H9 (cell line): ENCODE results near the gene HMGCL. TPM values are rescaled to one million over a fixed set of nuclear protein-coding genes. Genes with fewer than 3 reads are reported as not detected.
A peak's percentile ranks its signal among the peaks of the same experiment; 100 is the strongest.

Source experiments
- DNase-seq: peaks from one replicate; pipeline ENCODE4 v3.0.0-alpha.2; 2017
- H2AFZ ChIP-seq: one replicate; pipeline ENCODE4 v1.6.1; 2013; ENCODE audit warnings: mild to moderate bottlenecking, low read length, control low read depth, moderate library complexity
- H2AK5ac ChIP-seq: 2 replicates; pipeline ENCODE4 v1.6.1; 2013; ENCODE audit warnings: low read length, control low read depth, mixed read lengths; ENCODE audit not compliant: insufficient read length
- H2BK120ac ChIP-seq: one replicate; pipeline ENCODE4 v1.6.1; 2013; ENCODE audit warnings: low read depth, mild to moderate bottlenecking, low read length, control low read depth, inconsistent platforms; ENCODE audit not compliant: poor library complexity, severe bottlenecking
- H2BK12ac ChIP-seq: 2 replicates; pipeline ENCODE4 v1.6.1; 2013; ENCODE audit warnings: low read length, control low read depth, mixed read lengths, low read depth; ENCODE audit not compliant: insufficient read length
- H2BK15ac ChIP-seq: 2 replicates; pipeline ENCODE4 v1.6.1; 2013; ENCODE audit warnings: low read depth, low read length, control low read depth
- H2BK20ac ChIP-seq: one replicate; pipeline ENCODE4 v1.6.1; 2013; ENCODE audit warnings: low read depth, mild to moderate bottlenecking, low read length, control low read depth, inconsistent platforms; ENCODE audit not compliant: poor library complexity, severe bottlenecking
- H2BK5ac ChIP-seq: 2 replicates; pipeline ENCODE4 v1.6.1; 2013; ENCODE audit warnings: low read length, control low read depth, mixed read lengths; ENCODE audit not compliant: insufficient read length
- H3K14ac ChIP-seq: 2 replicates; pipeline ENCODE4 v1.6.1; 2013; ENCODE audit warnings: low read length, control low read depth; ENCODE audit not compliant: insufficient read depth
- H3K18ac ChIP-seq: 2 replicates; pipeline ENCODE4 v1.6.1; 2013; ENCODE audit warnings: low read depth, mild to moderate bottlenecking, mixed read lengths, low read length, control low read depth; ENCODE audit not compliant: insufficient read length
- H3K23ac ChIP-seq: 2 replicates; pipeline ENCODE4 v1.6.1; 2013; ENCODE audit warnings: low read length, control low read depth, mixed read lengths, low read depth; ENCODE audit not compliant: insufficient read length
- H3K23me2 ChIP-seq: 2 replicates; pipeline ENCODE4 v1.6.1; 2013; ENCODE audit warnings: low read depth, mild to moderate bottlenecking, mixed read lengths, low read length, control low read depth; ENCODE audit not compliant: insufficient read length, poor library complexity, severe bottlenecking
- H3K27ac ChIP-seq: 2 replicates; pipeline ENCODE4 v1.5.1; 2013; ENCODE audit warnings: low read length, control low read depth, mixed read lengths, low read depth; ENCODE audit not compliant: insufficient read length
- H3K27me3 ChIP-seq: 2 replicates; pipeline ENCODE4 v1.6.1; 2013; ENCODE audit warnings: low read length, control low read depth, inconsistent platforms; ENCODE audit not compliant: insufficient read depth
- H3K4ac ChIP-seq: 2 replicates; pipeline ENCODE4 v1.6.1; 2013; ENCODE audit warnings: low read depth, mild to moderate bottlenecking, control low read depth, inconsistent platforms, low read length, moderate library complexity
- H3K4me1 ChIP-seq: 2 replicates; pipeline ENCODE4 v1.6.1; 2013; ENCODE audit warnings: low read length, control low read depth, inconsistent platforms; ENCODE audit not compliant: insufficient read depth
- H3K4me2 ChIP-seq: 2 replicates; pipeline ENCODE4 v1.6.1; 2013; ENCODE audit warnings: low read length, control low read depth, mixed read lengths; ENCODE audit not compliant: insufficient read length, insufficient read depth
- H3K56ac ChIP-seq: 2 replicates; pipeline ENCODE4 v1.6.1; 2013; ENCODE audit warnings: low read depth, mild to moderate bottlenecking, mixed read lengths, low read length, control low read depth; ENCODE audit not compliant: insufficient read length
- H3K79me1 ChIP-seq: 2 replicates; pipeline ENCODE4 v1.6.1; 2013; ENCODE audit warnings: low read depth, mild to moderate bottlenecking, moderate library complexity, low read length, control low read depth, inconsistent platforms; ENCODE audit not compliant: insufficient read depth, poor library complexity, severe bottlenecking
- H3K79me2 ChIP-seq: 2 replicates; pipeline ENCODE4 v1.6.1; 2013; ENCODE audit warnings: low read length, control low read depth, inconsistent platforms; ENCODE audit not compliant: insufficient read depth
- H3K9ac ChIP-seq: 2 replicates; pipeline ENCODE4 v1.6.1; 2013; ENCODE audit warnings: low read length, control low read depth, mixed read lengths; ENCODE audit not compliant: insufficient read length; ENCODE audit errors: extremely low read depth
- H3K9me3 ChIP-seq: one replicate; pipeline ENCODE4 v1.6.1; 2013; ENCODE audit warnings: low read depth, low read length, inconsistent platforms; ENCODE audit not compliant: control insufficient read depth
- H3T11ph ChIP-seq: one replicate; pipeline ENCODE4 v1.6.1; 2013; ENCODE audit warnings: mild to moderate bottlenecking, low read length, control low read depth, inconsistent platforms
- H4K20me1 ChIP-seq: one replicate; pipeline ENCODE4 v1.6.1; 2013; ENCODE audit not compliant: control insufficient read depth, insufficient read length, insufficient read depth
- H4K5ac ChIP-seq: 2 replicates; pipeline ENCODE4 v1.6.1; 2013; ENCODE audit warnings: low read depth, mild to moderate bottlenecking, mixed read lengths, low read length, control low read depth; ENCODE audit not compliant: insufficient read length
- H4K8ac ChIP-seq: replicated peaks from 2 replicates; pipeline ENCODE4 v1.6.1; 2013; ENCODE audit warnings: low read length, control low read depth, mixed read lengths, low read depth; ENCODE audit not compliant: insufficient read length
- H4K91ac ChIP-seq: 2 replicates; pipeline ENCODE4 v1.6.1; 2013; ENCODE audit warnings: low read depth, mild to moderate bottlenecking, moderate library complexity, mixed read lengths, low read length, control low read depth; ENCODE audit not compliant: insufficient read length
- H3K27ac Mint-ChIP-seq, 3 experiments: 2 replicates in 2 of 3; 3 replicates in 1 of 3; pipeline ENCODE4 v1.8.0; 2020 to 2021; ENCODE audit warnings: mixed read lengths in 3 of 3, mild to moderate bottlenecking in 1 of 3, moderate library complexity in 1 of 3
- H3K27me3 Mint-ChIP-seq: 2 replicates; pipeline ENCODE4 v1.8.0; 2021; ENCODE audit warnings: low read depth, mild to moderate bottlenecking, moderate library complexity, mixed read lengths
- H3K36me3 Mint-ChIP-seq, 3 experiments: 2 replicates in 2 of 3; 3 replicates in 1 of 3; pipeline ENCODE4 v1.8.0; 2020 to 2021; ENCODE audit warnings: low read depth in 3 of 3, mixed read lengths in 3 of 3; ENCODE audit not compliant: insufficient read depth in 1 of 3
- H3K4me1 Mint-ChIP-seq, 2 experiments: 2 replicates each; pipeline ENCODE4 v1.8.0; 2020; ENCODE audit warnings: mixed read lengths in 2 of 2
- H3K4me3 Mint-ChIP-seq, 2 experiments: 2 replicates in 1 of 2; 3 replicates in 1 of 2; pipeline ENCODE4 v1.8.0; 2020 to 2021; ENCODE audit warnings: mild to moderate bottlenecking in 2 of 2, mixed read lengths in 2 of 2, moderate library complexity in 1 of 2
- H3K9me3 Mint-ChIP-seq, 2 experiments: 2 replicates in 1 of 2; 3 replicates in 1 of 2; pipeline ENCODE4 v1.8.0; 2020; ENCODE audit warnings: mild to moderate bottlenecking in 2 of 2, mixed read lengths in 2 of 2, moderate library complexity in 1 of 2
- WGBS: extraction: QIAGEN DNeasy Blood & Tissue Kit; methylation state at CpG from one replicate; pipeline ENCODE4 v1.1.7; 2013; ENCODE audit warnings: missing lambda C conversion rate, low lambda C conversion rate, mixed read lengths; ENCODE audit not compliant: insufficient read length; ENCODE audit errors: extremely low coverage; 5-methylcytosine and 5-hydroxymethylcytosine counted together
- total RNA-seq: library from RNA; stranded (reverse); gene quantifications from 2 replicates; pipeline ENCODE4 v1.2.1, GENCODE V29; 2021
- TF ChIP-seq, protein P1 (sequence below): fragments of 200-600 bp; sonication (generic); conservative IDR thresholded peaks from 3 replicates; pipeline ENCODE4 v1.8.0; 2021; ENCODE audit warnings: antibody characterized with exemption, mild to moderate bottlenecking

Gene HMGCL
- total RNA-seq, 1 experiment from 2014 or later: 15.9 TPM

GRCh38 chr1:23788695-23789094 is 36.5 kb downstream of the HMGCL start:
- no peak overlapping the region for H3K4me2 ChIP-seq
- H3K27me3 Mint-ChIP-seq: no peaks in the 10 kb centered on the region
- H3K9me3 ChIP-seq: no peaks in the 10 kb centered on the region
- H4K20me1 ChIP-seq: no peaks in the 10 kb centered on the region
- H3K27ac Mint-ChIP-seq: peak overlapping the region in 1 of 3 experiments; percentile 33; a peak in 1 of 7 replicates
- H2BK120ac ChIP-seq: no peak overlapping the region
- H2BK12ac ChIP-seq: no peak overlapping the region
- no peak overlapping the region for H2BK5ac ChIP-seq
- peaks cover 16% of the 10 kb centered on the region for H3K23me2 ChIP-seq
- H4K8ac ChIP-seq: no peak overlapping the region
- no peaks in the 10 kb centered on the region for H3K9me3 Mint-ChIP-seq
- DNase-seq: no peak
- TF ChIP-seq, protein P1, sequence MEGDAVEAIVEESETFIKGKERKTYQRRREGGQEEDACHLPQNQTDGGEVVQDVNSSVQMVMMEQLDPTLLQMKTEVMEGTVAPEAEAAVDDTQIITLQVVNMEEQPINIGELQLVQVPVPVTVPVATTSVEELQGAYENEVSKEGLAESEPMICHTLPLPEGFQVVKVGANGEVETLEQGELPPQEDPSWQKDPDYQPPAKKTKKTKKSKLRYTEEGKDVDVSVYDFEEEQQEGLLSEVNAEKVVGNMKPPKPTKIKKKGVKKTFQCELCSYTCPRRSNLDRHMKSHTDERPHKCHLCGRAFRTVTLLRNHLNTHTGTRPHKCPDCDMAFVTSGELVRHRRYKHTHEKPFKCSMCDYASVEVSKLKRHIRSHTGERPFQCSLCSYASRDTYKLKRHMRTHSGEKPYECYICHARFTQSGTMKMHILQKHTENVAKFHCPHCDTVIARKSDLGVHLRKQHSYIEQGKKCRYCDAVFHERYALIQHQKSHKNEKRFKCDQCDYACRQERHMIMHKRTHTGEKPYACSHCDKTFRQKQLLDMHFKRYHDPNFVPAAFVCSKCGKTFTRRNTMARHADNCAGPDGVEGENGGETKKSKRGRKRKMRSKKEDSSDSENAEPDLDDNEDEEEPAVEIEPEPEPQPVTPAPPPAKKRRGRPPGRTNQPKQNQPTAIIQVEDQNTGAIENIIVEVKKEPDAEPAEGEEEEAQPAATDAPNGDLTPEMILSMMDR: no peak
- no peak overlapping the region for H3K14ac ChIP-seq
- H2AK5ac ChIP-seq: no peak overlapping the region
- H3K4ac ChIP-seq: no peak overlapping the region
- peaks cover 6% of the 10 kb centered on the region; the same call in 1 of the 2 replicates for H3K79me2 ChIP-seq
- no peak overlapping the region for H2BK20ac ChIP-seq
- peaks cover 8% of the 10 kb centered on the region for H3K79me1 ChIP-seq
- WGBS: no CpG with 5 or more reads among the region's 3 CpGs
- H3K4me3 Mint-ChIP-seq: no peak overlapping the region
- H3K27ac ChIP-seq: no peak overlapping the region
- no peak overlapping the region for H3K9ac ChIP-seq
- no peak overlapping the region for H3K56ac ChIP-seq
- H3T11ph ChIP-seq: no peak overlapping the region
- peaks cover 11 to 20% of the 10 kb centered on the region in 2 experiments for H3K4me1 Mint-ChIP-seq
- no peak overlapping the region for H3K18ac ChIP-seq
- H3K36me3 Mint-ChIP-seq: peaks cover 30 to 60% (median 47%) of the 10 kb centered on the region in 3 experiments
- no peak overlapping the region for H2BK15ac ChIP-seq
- H4K5ac ChIP-seq: no peak overlapping the region
- no peak overlapping the region for H3K23ac ChIP-seq
- H2AFZ ChIP-seq: no peak overlapping the region
- H3K27me3 ChIP-seq: no peaks in the 10 kb centered on the region
- no peak overlapping the region for H4K91ac ChIP-seq
- H3K4me1 ChIP-seq: no peaks in the 10 kb centered on the region
